Endothelial cell of umbilical vein (primary cell): ENCODE measurements around the gene BMPR1B.

Experiments used
- MYC ChIP-seq: IDR thresholded peaks from one replicate; pipeline ENCODE4 v1.6.1; 2011; ENCODE audit warnings: mild to moderate bottlenecking, low read depth, low read length
- POLR2A ChIP-seq: IDR thresholded peaks from 2 replicates; pipeline ENCODE4 v1.6.1; 2012; ENCODE audit warnings: low read depth, mild to moderate bottlenecking, control low read depth, low read length

DNA sequence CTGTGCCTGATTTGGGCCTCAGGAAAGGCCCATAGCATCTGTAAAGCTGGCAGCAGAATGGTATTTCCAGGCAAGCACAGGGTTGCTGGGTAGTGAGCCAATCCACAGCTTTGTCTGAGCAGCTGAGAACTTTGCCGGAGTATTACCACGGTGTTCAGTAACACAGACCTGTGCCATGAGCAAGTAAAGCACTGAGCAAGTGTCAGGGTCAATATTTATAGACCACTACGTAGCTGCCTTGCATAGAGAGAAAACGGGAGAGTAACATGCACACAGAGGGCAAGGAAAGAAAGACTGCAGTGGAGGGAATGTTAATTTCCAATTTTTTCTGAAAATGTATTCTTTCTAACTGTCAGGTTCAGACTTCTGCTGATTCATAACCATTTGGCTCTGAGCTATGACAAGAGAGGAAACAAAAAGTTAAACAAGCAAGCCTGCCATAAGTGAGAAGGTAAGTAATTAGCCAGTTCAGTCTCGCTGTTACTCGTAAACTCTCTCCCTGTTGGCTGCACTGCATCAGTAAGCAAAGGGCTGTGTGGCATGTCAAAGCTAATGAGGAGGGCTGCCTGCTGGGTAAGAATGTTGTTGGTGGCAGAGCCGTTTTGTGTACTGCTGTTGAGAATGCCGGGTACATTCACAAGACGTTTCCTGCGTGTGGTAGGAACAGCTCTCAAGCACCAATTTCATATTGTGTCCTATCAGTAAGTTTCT, 238.1 kb downstream of the BMPR1B start:
- TF ChIP-seq MYC (no peak), POLR2A (no peak)
